Superior temporal gyrus (tissue), 1 donor: ENCODE measurements around the gene CUBN.

Experiments
- DNase-seq: peaks from one replicate; pipeline ENCODE4 v3.0.0-alpha.2; 2016; ENCODE audit errors: extremely low spot score

Gene CUBN

GRCh38 chr10:16787361-16787791, 342.2 kb downstream of the CUBN start:
- DNase-seq = no peak

- DNase-seq = no peak
Measured at GRCh38 chr10:16780338-16780880, 349.2 kb downstream of the CUBN start.

GRCh38 chr10:16779384-16779915, 350.2 kb downstream of the CUBN start:
- DNase-seq = no peak

GRCh38 chr10:16777473-16778370, 351.9 kb downstream of the CUBN start:
- DNase-seq = peak; percentile 88

GRCh38 chr10:16776896-16777295, 352.7 kb downstream of the CUBN start:
- DNase-seq = no peak
